HepG2 (cell line): ENCODE measurements around the gene B3GAT3.
"Not testable (repeated sequence)": the region's sequence is repeated elsewhere in the genome, so short reads cannot be mapped to it uniquely, and the experiment has no call there.

Experiments
- ELF1 ChIP-seq: sonication (generic); formaldehyde crosslinking; IDR thresholded peaks from 2 replicates; pipeline ENCODE4 v1.4.0; 2020; ENCODE audit warnings: missing genetic modification reagents
- GLI4 ChIP-seq: sonication (generic); formaldehyde crosslinking; IDR thresholded peaks from 2 replicates; pipeline ENCODE4 v1.5.1; 2020; ENCODE audit warnings: missing genetic modification reagents, mild to moderate bottlenecking, moderate library complexity, borderline replicate concordance
- KAT8 ChIP-seq: IDR thresholded peaks from 2 replicates; pipeline ENCODE4 v1.6.1; 2016; ENCODE audit warnings: missing genetic modification reagents, missing compliant biosample characterization
- NAIF1 ChIP-seq: sonication (generic); formaldehyde crosslinking; IDR thresholded peaks from 2 replicates; pipeline ENCODE4 v1.5.0; 2020; ENCODE audit warnings: mild to moderate bottlenecking, missing genetic modification reagents, borderline replicate concordance
- SALL2 ChIP-seq: sonication (generic); formaldehyde crosslinking; IDR thresholded peaks from 2 replicates; pipeline ENCODE4 v1.8.1; 2023; ENCODE audit warnings: mild to moderate bottlenecking, missing genetic modification reagents, inconsistent platforms
- TAF1 ChIP-seq: sonication (generic); formaldehyde crosslinking; IDR thresholded peaks from 2 replicates; pipeline ENCODE4 v1.4.0; 2020; ENCODE audit warnings: missing genetic modification reagents
- WIZ ChIP-seq: sonication (generic); formaldehyde crosslinking; IDR thresholded peaks from 2 replicates; pipeline ENCODE4 v1.5.1; 2020; ENCODE audit warnings: mild to moderate bottlenecking, missing genetic modification reagents
- ZNF17 ChIP-seq: sonication (generic); formaldehyde crosslinking; IDR thresholded peaks from 2 replicates; pipeline ENCODE4 v1.5.0; 2020; ENCODE audit warnings: mild to moderate bottlenecking, missing genetic modification reagents
- ZNF3 ChIP-seq: IDR thresholded peaks from 2 replicates; pipeline ENCODE4 v1.7.0; 2017; ENCODE audit warnings: inconsistent platforms
- ZNF432 ChIP-seq: sonication (generic); formaldehyde crosslinking; IDR thresholded peaks from 2 replicates; pipeline ENCODE4 v1.5.0; 2020; ENCODE audit warnings: missing genetic modification reagents, mild to moderate bottlenecking, borderline replicate concordance
- ZNF496 ChIP-seq: sonication (generic); formaldehyde crosslinking; IDR thresholded peaks from 2 replicates; pipeline ENCODE4 v1.8.1; 2023; ENCODE audit warnings: mild to moderate bottlenecking, moderate library complexity, missing genetic modification reagents; ENCODE audit not compliant: insufficient replicate concordance
- ZNF780A ChIP-seq: sonication (generic); formaldehyde crosslinking; IDR thresholded peaks from 2 replicates; pipeline ENCODE4 v1.8.0; 2022; ENCODE audit warnings: mild to moderate bottlenecking, missing genetic modification reagents, moderate library complexity
- TF ChIP-seq, protein P1 (sequence below): IDR thresholded peaks from 2 replicates; pipeline ENCODE4 v1.6.1; 2012; ENCODE audit warnings: inconsistent platforms

DNA sequence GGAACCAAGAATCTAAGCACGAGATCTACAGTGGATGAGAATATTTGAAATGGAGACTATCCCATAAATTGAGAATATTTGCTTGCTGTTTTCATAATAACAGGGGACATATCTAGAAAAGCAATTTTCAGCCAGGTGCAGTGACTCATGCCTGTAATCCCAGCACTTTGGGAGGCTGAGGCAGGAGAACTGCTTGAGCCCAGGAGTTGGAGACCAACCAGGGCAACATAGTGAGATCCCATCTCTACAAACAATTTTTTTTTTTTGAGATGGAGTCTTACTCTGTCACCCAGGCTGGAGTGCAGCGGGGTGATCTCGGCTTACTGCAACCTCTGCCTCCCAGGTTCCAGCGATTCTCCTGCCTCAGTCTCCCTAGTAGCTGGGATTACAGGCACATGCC, 40.1 kb downstream of the B3GAT3 start:
- not testable (repeated sequence) for TF ChIP-seq TAF1 (CRISPR knock-in tag); KAT8; ELF1 (CRISPR knock-in tag); ZNF17 (CRISPR knock-in tag); ZNF496; ZNF780A; SALL2 (CRISPR knock-in tag); ZNF3; ZNF432 (CRISPR knock-in tag); GLI4; NAIF1 (CRISPR knock-in tag); WIZ
- TF ChIP-seq, protein P1, sequence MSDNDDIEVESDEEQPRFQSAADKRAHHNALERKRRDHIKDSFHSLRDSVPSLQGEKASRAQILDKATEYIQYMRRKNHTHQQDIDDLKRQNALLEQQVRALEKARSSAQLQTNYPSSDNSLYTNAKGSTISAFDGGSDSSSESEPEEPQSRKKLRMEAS, result not testable (repeated sequence)
